ENCODE results near the gene ZFPL1. TPM values are rescaled to one million over a fixed set of nuclear protein-coding genes. Genes with fewer than 3 reads are reported as not detected.
A peak's percentile ranks its signal among the peaks of the same experiment; 100 is the strongest.

The ZFPL1 gene
- total RNA-seq, 3 donors from 2014 or later (not counting 1 experiment from before 2014, with no cell fraction given) = 49.8 to 60.2 (median 50.8) TPM

DNA sequence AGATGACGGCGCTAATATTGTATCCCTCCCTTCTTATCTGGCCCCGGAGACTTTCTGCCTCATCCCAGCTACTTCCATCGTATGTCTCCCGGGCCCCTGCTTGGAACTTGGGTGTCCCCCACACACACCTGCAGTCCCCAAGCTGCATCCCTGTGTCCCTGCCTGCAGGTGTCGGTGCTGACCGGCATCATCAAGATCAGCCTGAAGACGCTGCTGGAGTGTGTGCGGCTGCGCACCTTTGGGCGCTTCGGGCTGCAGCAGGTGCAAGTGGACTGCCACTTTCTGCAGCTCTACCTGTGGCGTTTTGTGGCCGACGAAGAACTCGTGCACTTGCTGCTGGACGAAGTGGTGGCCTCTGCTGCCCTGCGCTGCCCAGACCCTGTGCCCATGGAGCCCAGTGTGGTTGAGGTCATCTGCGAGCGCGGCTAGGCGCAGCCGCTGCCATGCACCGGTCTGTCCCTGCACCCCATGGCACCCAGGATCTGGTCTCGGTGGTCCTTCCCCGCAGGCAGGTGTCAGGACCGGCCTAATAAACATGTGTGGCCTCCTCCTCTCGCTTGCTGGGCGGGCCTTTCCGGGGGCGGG lies 27.2 kb downstream of the ZFPL1 start:
- Histone ChIP-seq H3K9me3 (ENCODE audit: control insufficient read depth, insufficient read depth, low read length) (no peaks in the 10 kb centered on the region), H3K27me3 (ENCODE audit: control insufficient read depth, insufficient read depth, low read length) (no peaks in the 10 kb centered on the region), H3K4me1 (ENCODE audit: control insufficient read depth, insufficient read depth, low read length) (peaks cover 53% of the 10 kb centered on the region), H3K4me3 (ENCODE audit: low read length) (no peak overlapping the region), H3K27ac (ENCODE audit: low read length) (no peak overlapping the region), H3K36me3 (ENCODE audit: control insufficient read depth, insufficient read depth, low read length) (peaks cover 21% of the 10 kb centered on the region)
- TF ChIP-seq, protein P1, sequence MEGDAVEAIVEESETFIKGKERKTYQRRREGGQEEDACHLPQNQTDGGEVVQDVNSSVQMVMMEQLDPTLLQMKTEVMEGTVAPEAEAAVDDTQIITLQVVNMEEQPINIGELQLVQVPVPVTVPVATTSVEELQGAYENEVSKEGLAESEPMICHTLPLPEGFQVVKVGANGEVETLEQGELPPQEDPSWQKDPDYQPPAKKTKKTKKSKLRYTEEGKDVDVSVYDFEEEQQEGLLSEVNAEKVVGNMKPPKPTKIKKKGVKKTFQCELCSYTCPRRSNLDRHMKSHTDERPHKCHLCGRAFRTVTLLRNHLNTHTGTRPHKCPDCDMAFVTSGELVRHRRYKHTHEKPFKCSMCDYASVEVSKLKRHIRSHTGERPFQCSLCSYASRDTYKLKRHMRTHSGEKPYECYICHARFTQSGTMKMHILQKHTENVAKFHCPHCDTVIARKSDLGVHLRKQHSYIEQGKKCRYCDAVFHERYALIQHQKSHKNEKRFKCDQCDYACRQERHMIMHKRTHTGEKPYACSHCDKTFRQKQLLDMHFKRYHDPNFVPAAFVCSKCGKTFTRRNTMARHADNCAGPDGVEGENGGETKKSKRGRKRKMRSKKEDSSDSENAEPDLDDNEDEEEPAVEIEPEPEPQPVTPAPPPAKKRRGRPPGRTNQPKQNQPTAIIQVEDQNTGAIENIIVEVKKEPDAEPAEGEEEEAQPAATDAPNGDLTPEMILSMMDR (IDR thresholded peaks at IDR 0.05) = no peak
- no peak for DNase-seq
- H3K4me1 Mint-ChIP-seq = peaks cover 35 to 38% of the 10 kb centered on the region in 2 donors
- H3K36me3 Mint-ChIP-seq = no peaks in the 10 kb centered on the region
- intact Hi-C loops (cut with micrococcal nuclease) = loop anchor here (2.0 to 10.0 kb wide), 6 partner anchors 14 to 336 kb away; partner anchors contain the start of genes CAPN1, SF1, SNX15 and VPS51
- H3K27me3 Mint-ChIP-seq (ENCODE audit: low read depth in 2 of 2) = no peaks in the 10 kb centered on the region
- H3K4me3 Mint-ChIP-seq = peak overlapping the region; percentile 96
- ATAC-seq = no peak
- WGBS (ENCODE audit: insufficient coverage) = 66% methylated on average over 31 of the region's 31 CpGs
- H3K27ac Mint-ChIP-seq = peak overlapping the region; percentile 91 to 97
- no peaks in the 10 kb centered on the region for H3K9me3 Mint-ChIP-seq

DNA sequence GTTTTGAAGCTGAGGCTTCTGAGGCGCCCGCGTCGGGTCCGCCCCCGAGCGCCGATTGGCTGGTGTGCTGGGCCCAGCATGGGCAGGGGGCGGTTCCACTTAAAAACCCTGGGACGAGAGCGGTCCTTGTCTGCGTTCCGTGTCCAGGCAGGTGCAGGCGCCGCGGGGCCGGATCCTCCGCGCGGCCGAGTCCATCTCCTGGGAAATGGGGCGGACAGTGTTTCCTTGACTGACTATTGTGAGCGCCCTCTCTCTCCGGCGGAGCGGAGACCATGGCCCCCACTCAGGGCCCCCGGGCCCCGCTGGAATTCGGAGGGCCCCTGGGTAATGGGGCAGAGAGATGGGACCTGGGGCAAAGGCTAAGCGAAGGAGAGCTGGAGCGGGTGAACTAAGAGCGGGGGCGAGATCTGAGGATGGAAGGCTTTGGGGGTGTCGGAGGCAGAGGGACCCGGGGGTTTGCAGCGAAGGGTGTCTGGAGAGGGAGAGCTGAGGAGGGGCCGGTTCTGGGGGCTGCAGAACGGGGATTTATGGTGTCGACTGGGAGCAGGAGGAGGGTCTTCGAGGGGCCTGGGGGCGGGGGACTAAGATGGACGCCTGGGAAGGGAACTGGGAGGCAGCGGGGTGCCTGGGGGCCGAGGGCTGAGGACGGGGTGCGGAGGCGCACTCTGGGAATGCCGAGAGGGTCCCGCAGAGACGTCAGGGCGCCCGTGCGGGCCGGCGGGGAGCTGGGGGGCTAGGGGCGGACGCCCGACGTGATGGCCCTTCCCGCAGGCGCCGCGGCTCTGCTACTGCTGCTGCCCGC lies 27.9 kb downstream of the ZFPL1 start, which contains the start of gene TM7SF2:
TM7SF2 (plus strand) TSS at position 129 of the 802 bp plus-strand sequence; CDS start at position 273, 144 bp downstream.
- no peaks in the 10 kb centered on the region for H3K27me3 ChIP-seq (ENCODE audit: control insufficient read depth, insufficient read depth, low read length)
- under 1% methylated on average over 64 of the region's 64 CpGs for WGBS (ENCODE audit: insufficient coverage)
- no peaks in the 10 kb centered on the region for H3K9me3 ChIP-seq (ENCODE audit: control insufficient read depth, insufficient read depth, low read length)
- H3K27me3 Mint-ChIP-seq (ENCODE audit: low read depth in 2 of 2) = no peaks in the 10 kb centered on the region
- TF ChIP-seq, protein P1 (IDR thresholded peaks at IDR 0.05) = no peak
- H3K27ac Mint-ChIP-seq = peak within 1 kb of the TSS; percentile 91 to 97
- H3K4me3 Mint-ChIP-seq = peak within 1 kb of the TSS; percentile 96
- peaks cover 60% of the 10 kb centered on the region for H3K4me1 ChIP-seq (ENCODE audit: control insufficient read depth, insufficient read depth, low read length)
- H3K36me3 Mint-ChIP-seq = no peaks in the 10 kb centered on the region
- ATAC-seq = peak; percentile 76 to 87 (median 82)
- peak; percentile 94 to 96 for DNase-seq
- no peaks in the 10 kb centered on the region for H3K9me3 Mint-ChIP-seq
- peak within 1 kb of the TSS; percentile 62 for H3K4me3 ChIP-seq (ENCODE audit: low read length)
- intact Hi-C loops (cut with micrococcal nuclease) = loop anchor here (2.0 to 10.0 kb wide), 6 partner anchors 15 to 337 kb away; partner anchors contain the start of genes CAPN1, SF1, SNX15 and VPS51
- H3K4me1 Mint-ChIP-seq = peaks cover 35% of the 10 kb centered on the region in 2 donors
- H3K36me3 ChIP-seq (ENCODE audit: control insufficient read depth, insufficient read depth, low read length) = peaks cover 21% of the 10 kb centered on the region
- peak within 1 kb of the TSS; percentile 58 for H3K27ac ChIP-seq (ENCODE audit: low read length)

DNA sequence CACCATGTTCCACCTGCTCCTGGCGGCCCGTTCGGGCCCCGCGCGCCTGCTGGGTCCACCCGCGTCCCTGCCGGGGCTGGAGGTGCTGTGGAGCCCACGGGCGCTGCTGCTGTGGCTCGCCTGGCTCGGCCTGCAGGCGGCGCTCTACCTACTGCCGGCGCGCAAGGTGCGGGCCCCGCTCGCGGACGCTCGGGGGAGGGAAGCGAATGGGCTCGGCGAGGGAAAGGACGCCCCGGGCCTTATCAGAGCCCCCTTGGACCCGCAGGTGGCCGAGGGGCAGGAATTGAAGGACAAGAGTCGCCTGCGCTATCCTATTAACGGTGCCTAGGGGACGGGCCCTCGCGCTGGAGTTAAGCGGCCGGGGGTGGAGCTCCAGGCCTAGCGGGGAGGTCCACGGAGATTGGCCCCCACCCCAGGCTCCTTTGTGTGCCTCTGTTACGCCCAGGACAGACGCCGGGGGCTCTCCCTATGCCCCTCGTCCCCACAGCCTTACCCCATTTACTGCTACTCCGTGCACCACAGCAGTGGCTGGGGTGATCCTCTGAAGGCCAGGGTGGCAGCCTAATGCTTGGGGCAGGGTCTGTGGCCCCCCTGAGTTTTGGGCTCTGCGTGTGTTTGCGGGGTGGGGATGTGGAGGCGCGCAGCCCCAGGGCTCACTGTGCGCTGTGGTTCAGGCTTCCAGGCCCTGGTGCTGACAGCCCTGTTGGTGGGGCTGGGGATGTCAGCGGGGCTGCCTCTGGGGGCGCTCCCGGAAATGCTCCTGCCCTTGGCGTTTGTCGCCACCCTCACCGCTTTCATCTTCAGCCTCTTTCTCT lies 28.7 kb downstream of the ZFPL1 start:
- Histone ChIP-seq H3K36me3 (ENCODE audit: control insufficient read depth, insufficient read depth, low read length) (peaks cover 18% of the 10 kb centered on the region), H3K4me1 (ENCODE audit: control insufficient read depth, insufficient read depth, low read length) (peaks cover 61% of the 10 kb centered on the region), H3K4me3 (ENCODE audit: low read length) (peak overlapping the region; percentile 48), H3K27me3 (ENCODE audit: control insufficient read depth, insufficient read depth, low read length) (no peaks in the 10 kb centered on the region), H3K27ac (ENCODE audit: low read length) (peak overlapping the region; percentile 54), H3K9me3 (ENCODE audit: control insufficient read depth, insufficient read depth, low read length) (no peaks in the 10 kb centered on the region)
- peaks cover 39% of the 10 kb centered on the region in 2 donors for H3K4me1 Mint-ChIP-seq
- ATAC-seq (peak; percentile 52 to 65 (median 54)), DNase-seq (peak; percentile 79 to 85)
- TF ChIP-seq, protein P1 (IDR thresholded peaks at IDR 0.05) = peak; percentile 98
- no peaks in the 10 kb centered on the region for H3K9me3 Mint-ChIP-seq
- H3K36me3 Mint-ChIP-seq = no peaks in the 10 kb centered on the region
- no peaks in the 10 kb centered on the region for H3K27me3 Mint-ChIP-seq (ENCODE audit: low read depth in 2 of 2)
- H3K27ac Mint-ChIP-seq = peak overlapping the region; percentile 91 to 97
- under 1% methylated on average over 56 of the region's 57 CpGs for WGBS (ENCODE audit: insufficient coverage)
- intact Hi-C loops (cut with micrococcal nuclease) = loop anchor here (5.0 to 10.0 kb wide), 4 partner anchors 85 to 338 kb away; partner anchors contain the start of genes SF1 and SNX15
- H3K4me3 Mint-ChIP-seq = peak overlapping the region; percentile 96
